IMR-90 (cell line): ENCODE data around the gene CAPS. TPM values are rescaled to one million over a fixed set of nuclear protein-coding genes. Genes with fewer than 3 reads are reported as not detected.

Source experiments
- ATAC-seq: fragments of 200-7000 bp; cut with Tn5 transposase; 2 replicates; pipeline ENCODE4 v1.9.1; 2020; ENCODE audit warnings: low read depth, mild to moderate bottlenecking, moderate library complexity
- BruUV-seq: library from RNA; stranded (reverse); fragments of 400-500 nt; replicated peaks from 2 replicates; lab custom pipeline; 2021; lab: Mats Ljungman, UMichigan
- CTCF ChIA-PET: fragments of 300-600 bp; formaldehyde crosslinking; extraction: SDS; loops from one replicate; lab custom pipeline; 2021; ENCODE audit warnings: antibody characterized with exemption; lab: Yijun Ruan, JAX
- POLR2A ChIA-PET: fragments of 300-600 bp; sonication (Branson Sonifier 250); formaldehyde crosslinking; loops from one replicate; lab custom pipeline; 2022; ENCODE audit warnings: antibody characterized with exemption; ENCODE audit not compliant: unreplicated experiment; lab: Charles Lee
- DNase-seq: peaks from one replicate; pipeline ENCODE4 v3.0.0; 2013
- H2AFZ ChIP-seq: replicated peaks from 2 replicates; pipeline ENCODE3; 2013; ENCODE audit warnings: low read length, mild to moderate bottlenecking; ENCODE audit not compliant: poor library complexity
- H2AK5ac ChIP-seq: 2 replicates; pipeline ENCODE4 v1.6.1; 2013; ENCODE audit warnings: low read depth, low read length, inconsistent platforms
- H2AK9ac ChIP-seq: replicated peaks from 2 replicates; pipeline ENCODE3; 2013; ENCODE audit warnings: mild to moderate bottlenecking, low read depth, low read length, moderate library complexity; ENCODE audit not compliant: poor library complexity
- H2BK120ac ChIP-seq: 2 replicates; pipeline ENCODE4 v1.6.1; 2013; ENCODE audit warnings: low read depth, low read length, inconsistent platforms
- H2BK15ac ChIP-seq: 3 replicates; pipeline ENCODE4 v1.6.1; 2013; ENCODE audit warnings: low read depth, low read length, inconsistent platforms
- H2BK20ac ChIP-seq: 2 replicates; pipeline ENCODE4 v1.6.1; 2013; ENCODE audit warnings: low read depth, mild to moderate bottlenecking, inconsistent platforms, low read length, moderate library complexity
- H2BK5ac ChIP-seq: 2 replicates; pipeline ENCODE4 v1.6.1; 2013; ENCODE audit warnings: mild to moderate bottlenecking, low read depth, low read length, inconsistent platforms; ENCODE audit not compliant: poor library complexity, severe bottlenecking
- H3K14ac ChIP-seq: replicated peaks from 2 replicates; pipeline ENCODE4 v1.6.1; 2013; ENCODE audit warnings: low read depth, low read length, inconsistent platforms
- H3K18ac ChIP-seq: 2 replicates; pipeline ENCODE4 v1.6.1; 2013; ENCODE audit warnings: low read depth, low read length, control low read depth
- H3K23ac ChIP-seq: 2 replicates; pipeline ENCODE4 v1.6.1; 2013; ENCODE audit warnings: low read depth, low read length, inconsistent platforms
- H3K27ac ChIP-seq: 2 replicates; pipeline ENCODE4 v1.5.1; 2013; ENCODE audit warnings: mild to moderate bottlenecking, control low read depth, low read length; ENCODE audit not compliant: insufficient read depth
- H3K27me3 ChIP-seq: 2 replicates; pipeline ENCODE4 v1.6.1; 2013; ENCODE audit warnings: low read length; ENCODE audit not compliant: control insufficient read depth, insufficient read depth
- H3K36me3 ChIP-seq: 2 replicates; pipeline ENCODE4 v1.6.1; 2013; ENCODE audit warnings: low read length, mixed read lengths; ENCODE audit not compliant: control insufficient read depth, insufficient read depth
- H3K4ac ChIP-seq: 2 replicates; pipeline ENCODE4 v1.6.1; 2013; ENCODE audit warnings: low read depth, low read length, inconsistent platforms
- H3K4me1 ChIP-seq: 2 replicates; pipeline ENCODE4 v1.6.1; 2013; ENCODE audit warnings: low read length, mixed read lengths; ENCODE audit not compliant: control insufficient read depth, insufficient read depth
- H3K4me2 ChIP-seq: 2 replicates; pipeline ENCODE4 v1.6.1; 2013; ENCODE audit warnings: low read depth, mild to moderate bottlenecking, control low read depth, low read length, moderate library complexity
- H3K4me3 ChIP-seq: 2 replicates; pipeline ENCODE4 v1.5.1; 2013; ENCODE audit warnings: low read depth, mild to moderate bottlenecking, control low read depth, low read length, moderate library complexity; ENCODE audit not compliant: insufficient read depth
- H3K56ac ChIP-seq: 2 replicates; pipeline ENCODE4 v1.6.1; 2013; ENCODE audit warnings: low read length, inconsistent platforms; ENCODE audit not compliant: insufficient read depth; ENCODE audit errors: extremely low read depth
- H3K79me1 ChIP-seq, 2 experiments: 2 replicates each; pipeline ENCODE4 v1.6.1; 2013; ENCODE audit warnings: low read length in 2 of 2, inconsistent platforms in 1 of 2, low read depth in 1 of 2
- H3K9ac ChIP-seq: 2 replicates; pipeline ENCODE4 v1.6.1; 2013; ENCODE audit warnings: low read depth, low read length, control low read depth
- H3K9me1 ChIP-seq: 2 replicates; pipeline ENCODE4 v1.6.1; 2013; ENCODE audit warnings: low read length, inconsistent platforms; ENCODE audit not compliant: insufficient read depth
- H3K9me3 ChIP-seq: 2 replicates; pipeline ENCODE4 v1.6.1; 2013; ENCODE audit warnings: low read length; ENCODE audit not compliant: control insufficient read depth, insufficient read depth
- H4K20me1 ChIP-seq: 2 replicates; pipeline ENCODE4 v1.6.1; 2013; ENCODE audit warnings: low read length, inconsistent platforms; ENCODE audit not compliant: insufficient read depth
- H4K5ac ChIP-seq: 2 replicates; pipeline ENCODE4 v1.6.1; 2013; ENCODE audit warnings: mild to moderate bottlenecking, low read depth, low read length, control low read depth
- H4K8ac ChIP-seq, 2 experiments: 2 replicates each; pipeline ENCODE4 v1.6.1; 2013; ENCODE audit warnings: low read depth in 2 of 2, low read length in 2 of 2, control low read depth in 1 of 2, inconsistent platforms in 1 of 2
- H4K91ac ChIP-seq: 2 replicates; pipeline ENCODE4 v1.6.1; 2013; ENCODE audit warnings: low read depth, low read length, inconsistent platforms; ENCODE audit not compliant: insufficient read depth
- NFE2L2 ChIP-seq: fragments of 150-350 bp; IDR thresholded peaks from 2 replicates; pipeline ENCODE4 v1.6.1; 2016; ENCODE audit warnings: low read depth, mild to moderate bottlenecking, low read length
- POLR2A ChIP-seq: IDR thresholded peaks from 2 replicates; pipeline ENCODE4 v1.6.1; 2012; ENCODE audit warnings: mild to moderate bottlenecking, low read depth, low read length
- WGBS, 2 experiments: methylation state at CpG; one replicate each; pipeline versions ENCODE4 v1.1.5 to v1.1.7; 2013; ENCODE audit warnings: missing lambda C conversion rate in 2 of 2; ENCODE audit not compliant: insufficient read length in 1 of 2; ENCODE audit errors: extremely low coverage in 2 of 2; 5-methylcytosine and 5-hydroxymethylcytosine counted together
- dilution Hi-C: fragments of 300-500 bp; cut with HindIII; formaldehyde crosslinking; loops from one replicate; pipeline ENCODE4 v1.14.3; 2018; ENCODE audit warnings: low sequenced_read_pairs; ENCODE audit not compliant: unreplicated experiment
- in situ Hi-C: fragments of 300-500 bp; cut with MboI; formaldehyde crosslinking; loops from 3 replicates; pipeline ENCODE4 v1.14.3; 2019; ENCODE audit warnings: low sequenced_read_pairs, inconsistent platforms, mixed read lengths
- intact Hi-C: fragments of 100-400 bp; cut with micrococcal nuclease; formaldehyde crosslinking; loops from 2 replicates; pipeline ENCODE4 v1.10.0; 2022
- polyA plus RNA-seq, 3 experiments: library from polyadenylated mRNA; depleted of rRNA; stranded (reverse); fragments of >200 nt; gene quantifications; 2 replicates each; pipeline ENCODE4 v1.2.3, GENCODE V29; 2012; ENCODE audit warnings: low replicate concordance in 1 of 3
- total RNA-seq: library from RNA; depleted of rRNA; stranded (reverse); fragments of >200 nt; gene quantifications from 2 replicates; pipeline ENCODE4 v1.2.3, GENCODE V29; 2012
- TF ChIP-seq, protein P1 (sequence below): fragments of 150-350 bp; IDR thresholded peaks from 2 replicates; pipeline ENCODE4 v1.6.1; 2017; ENCODE audit warnings: mild to moderate bottlenecking, antibody characterized with exemption, low read length, low read depth

The CAPS gene
- total and polyA plus RNA-seq, 2 of the 4 experiments (the other 2 are of a cell fraction) = 0.54 to 4.9 TPM

DNA sequence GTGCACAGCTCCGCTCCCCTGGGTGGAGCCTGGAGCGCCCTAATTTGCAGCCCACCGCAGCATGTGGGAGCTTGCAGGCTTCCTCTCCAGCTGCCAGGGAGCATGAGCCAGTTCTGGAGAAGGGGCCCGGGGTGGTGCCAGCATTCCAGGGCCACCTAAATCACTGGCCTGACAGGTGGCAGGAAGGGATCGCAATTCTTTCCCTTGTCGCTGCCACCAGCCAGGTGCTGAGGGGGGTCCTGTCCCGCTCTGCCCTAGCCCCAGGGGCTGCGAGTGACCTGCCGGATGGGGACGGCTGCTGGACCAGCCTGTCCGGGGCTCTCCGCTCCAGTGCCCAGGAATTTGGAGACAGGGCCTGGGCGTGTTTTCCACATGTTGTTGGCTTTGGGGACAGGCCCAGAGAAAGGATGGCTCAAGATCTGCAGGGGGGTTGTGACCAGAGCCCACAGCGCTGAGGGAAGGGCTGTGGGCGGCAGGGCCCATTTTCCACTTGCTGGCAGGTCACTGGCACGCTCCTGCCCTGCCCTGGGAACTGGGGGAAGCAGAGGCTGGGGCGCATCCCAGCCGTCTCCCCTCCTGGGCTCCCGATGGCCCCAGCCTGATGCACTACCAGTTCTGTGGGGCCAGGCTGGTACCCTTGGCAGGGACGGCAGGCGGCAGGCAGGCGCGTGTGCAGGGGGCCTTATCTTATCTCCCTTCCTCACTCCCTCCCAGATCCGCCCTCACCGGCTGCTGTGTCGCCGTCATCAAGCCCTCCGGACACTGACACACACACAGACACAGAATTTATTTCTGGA lies 19.9 kb upstream of the CAPS start (continued):
- TF ChIP-seq, protein P1, sequence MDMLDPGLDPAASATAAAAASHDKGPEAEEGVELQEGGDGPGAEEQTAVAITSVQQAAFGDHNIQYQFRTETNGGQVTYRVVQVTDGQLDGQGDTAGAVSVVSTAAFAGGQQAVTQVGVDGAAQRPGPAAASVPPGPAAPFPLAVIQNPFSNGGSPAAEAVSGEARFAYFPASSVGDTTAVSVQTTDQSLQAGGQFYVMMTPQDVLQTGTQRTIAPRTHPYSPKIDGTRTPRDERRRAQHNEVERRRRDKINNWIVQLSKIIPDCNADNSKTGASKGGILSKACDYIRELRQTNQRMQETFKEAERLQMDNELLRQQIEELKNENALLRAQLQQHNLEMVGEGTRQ = no peak

DNA sequence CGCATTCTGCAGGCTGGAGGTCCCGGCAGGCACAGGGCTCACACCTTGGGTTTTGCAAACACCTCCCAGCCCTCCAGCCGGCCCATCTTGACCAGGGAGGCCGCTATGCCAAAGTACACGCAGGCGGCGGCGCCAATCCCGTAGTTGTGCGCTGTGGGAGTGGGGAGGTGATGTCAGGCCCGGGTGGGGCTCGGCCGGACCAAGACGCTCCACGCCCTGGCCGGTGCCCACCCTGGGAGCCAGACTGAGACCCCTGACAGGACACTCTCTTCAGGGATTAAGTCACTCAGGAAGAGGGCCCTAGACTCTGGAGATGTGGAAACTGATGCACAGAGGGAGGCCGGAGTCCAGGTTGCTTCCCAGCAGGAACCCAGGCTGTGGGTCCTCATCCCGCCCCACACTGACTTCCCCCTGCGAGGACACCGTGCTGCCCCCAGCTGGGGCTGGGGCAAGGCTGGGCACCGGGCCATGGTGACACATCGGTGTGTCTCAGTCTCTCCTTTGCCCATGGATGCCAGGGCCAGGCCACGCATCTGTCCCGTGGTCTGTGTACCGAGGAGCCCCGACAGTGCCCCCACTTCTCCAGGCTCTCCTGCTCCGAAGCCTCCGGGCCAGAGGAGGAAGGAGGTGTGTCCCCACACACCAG lies 19.2 kb upstream of the CAPS start:
- no peak overlapping the region for H4K5ac ChIP-seq
- no peak overlapping the region for H4K91ac ChIP-seq
- H3K36me3 ChIP-seq = peaks cover 20% of the 10 kb centered on the region; the same call in 1 of the 2 replicates
- no peaks in the 10 kb centered on the region for H3K27me3 ChIP-seq
- no peak overlapping the region for H3K9ac ChIP-seq
- TF ChIP-seq POLR2A (no peak), NFE2L2 (no peak)
- H3K4me2 ChIP-seq = no peak overlapping the region
- ChIA-PET POLR2A (no interaction called here), CTCF (no interaction called here)
- no peak overlapping the region for H3K4me3 ChIP-seq
- intact Hi-C loops = loop anchor here (5.0 kb wide), 1 partner anchor 68 kb away; no protein-coding TSS in a partner anchor
- H2BK20ac ChIP-seq = no peak overlapping the region
- no peak overlapping the region for H2BK120ac ChIP-seq
- no peak overlapping the region for H2AFZ ChIP-seq
- H2BK15ac ChIP-seq = no peak overlapping the region
- WGBS, 2 experiments = 92% methylated on average over 10 of the region's 28 CpGs; no CpG with 5 or more reads in 1 of the 2 experiments
- no peak overlapping the region for H3K4ac ChIP-seq
- no peak overlapping the region for H4K8ac ChIP-seq
- H2AK5ac ChIP-seq = no peak overlapping the region
- H3K9me1 ChIP-seq = 0 out of 2 replicates have a peak, but pooled peaks cover under 1% of the 10 kb centered on the region
- no peak overlapping the region for H2AK9ac ChIP-seq
- no peak overlapping the region for H3K18ac ChIP-seq
- no peak overlapping the region for H2BK5ac ChIP-seq
- no peaks in the 10 kb centered on the region for H3K9me3 ChIP-seq
- H3K14ac ChIP-seq = no peak overlapping the region
- peaks cover 7 to 17% of the 10 kb centered on the region in 2 experiments; a peak in 3 of 4 replicates for H3K79me1 ChIP-seq
- no peak overlapping the region for H3K56ac ChIP-seq
- DNase-seq (no peak), ATAC-seq (no peak)
- H3K27ac ChIP-seq = no peak overlapping the region
- in situ Hi-C loops = loop anchor here (5.0 kb wide), 1 partner anchor 93 kb away; no protein-coding TSS in a partner anchor
- dilution Hi-C loops = no loop called here
- BruUV-seq = no TSS peak
- peaks cover 28% of the 10 kb centered on the region for H4K20me1 ChIP-seq
- H3K23ac ChIP-seq = no peak overlapping the region
- peaks cover 13% of the 10 kb centered on the region for H3K4me1 ChIP-seq
